ENCODE data around the gene DENND1B.

The DENND1B gene

GRCh38 chr1:197637406-197637805 is 137.9 kb downstream of the DENND1B start:
- H3K4me3 ChIP-seq: no peak overlapping the region
- TF ChIP-seq CTCF (IDR thresholded peaks at IDR 0.05): no peak
- DNase-seq: no peak
- no peak overlapping the region for H3K27ac ChIP-seq
- peaks cover 7 to 29% (median 20%) of the 10 kb centered on the region in 3 donors for H3K36me3 ChIP-seq
- intact Hi-C loops (cut with DNase I; ENCODE audit: low total_unique reads): no loop called here
- H3K4me1 ChIP-seq: no peaks in the 10 kb centered on the region
- H3K27me3 ChIP-seq: no peaks in the 10 kb centered on the region
- H3K9me3 ChIP-seq: peaks cover 0 to 9% (median 4%) of the 10 kb centered on the region in 3 donors

GRCh38 chr1:197633447-197634078 is 141.7 kb downstream of the DENND1B start:
- Histone ChIP-seq H3K27me3 (no peaks in the 10 kb centered on the region), H3K4me3 (no peak overlapping the region), H3K27ac (no peak overlapping the region), H3K4me1 (no peaks in the 10 kb centered on the region), H3K36me3 (peaks cover 0 to 21% (median 11%) of the 10 kb centered on the region in 3 donors), H3K9me3 (peaks cover 0 to 9% (median 4%) of the 10 kb centered on the region in 3 donors)
- no peak for TF ChIP-seq CTCF (IDR thresholded peaks at IDR 0.05)
- no peak for DNase-seq
- intact Hi-C loops (cut with DNase I; ENCODE audit: low total_unique reads): no loop called here

GRCh38 chr1:197632651-197633050 is 142.6 kb downstream of the DENND1B start:
- DNase-seq: no peak
- TF ChIP-seq CTCF (IDR thresholded peaks at IDR 0.05): no peak
- intact Hi-C loops (cut with DNase I; ENCODE audit: low total_unique reads): no loop called here
- no peak overlapping the region for H3K27ac ChIP-seq
- peaks cover 0 to 9% (median 4%) of the 10 kb centered on the region in 3 donors for H3K9me3 ChIP-seq
- H3K4me3 ChIP-seq: no peak overlapping the region
- no peaks in the 10 kb centered on the region for H3K27me3 ChIP-seq
- H3K4me1 ChIP-seq: no peaks in the 10 kb centered on the region
- H3K36me3 ChIP-seq: peaks cover 0 to 21% (median 11%) of the 10 kb centered on the region in 3 donors

GRCh38 chr1:197632005-197632404 is 143.3 kb downstream of the DENND1B start:
- intact Hi-C loops (cut with DNase I; ENCODE audit: low total_unique reads): no loop called here
- Histone ChIP-seq H3K27ac (no peak overlapping the region), H3K27me3 (no peaks in the 10 kb centered on the region), H3K9me3 (peaks cover 0 to 9% (median 4%) of the 10 kb centered on the region in 3 donors), H3K4me1 (no peaks in the 10 kb centered on the region), H3K36me3 (peaks cover 0 to 21% (median 11%) of the 10 kb centered on the region in 3 donors), H3K4me3 (no peak overlapping the region)
- no peak for DNase-seq
- no peak for TF ChIP-seq CTCF (IDR thresholded peaks at IDR 0.05)

- H3K27ac ChIP-seq: no peak overlapping the region
- no peak for DNase-seq
- H3K9me3 ChIP-seq: no peaks in the 10 kb centered on the region
- intact Hi-C loops (cut with DNase I; ENCODE audit: low total_unique reads): no loop called here
- no peak overlapping the region for H3K4me3 ChIP-seq
- no peaks in the 10 kb centered on the region for H3K27me3 ChIP-seq
- H3K36me3 ChIP-seq: no peaks in the 10 kb centered on the region
- TF ChIP-seq CTCF (IDR thresholded peaks at IDR 0.05): no peak
- H3K4me1 ChIP-seq: no peaks in the 10 kb centered on the region
Measured at GRCh38 chr1:197622371-197622770, 152.9 kb downstream of the DENND1B start.

Data from tibial artery (tissue), 4 donors.